Gastrocnemius medialis (tissue), 4 donors: ENCODE data around the gene PDE1C.

ENCODE experiments used
- CTCF ChIP-seq, 5 experiments: fragments of 450-650 bp in 3 of 5; fragments of 200-600 bp in 2 of 5; sonication (generic) in 2 of 5; IDR thresholded peaks in 4 of 5; conservative IDR thresholded peaks in 1 of 5; 1 replicate in 4 of 5; 2 replicates in 1 of 5; pipeline ENCODE4 v1.5.1; 2016 to 2019; ENCODE audit warnings: antibody characterized with exemption in 5 of 5, mild to moderate bottlenecking in 3 of 5, moderate library complexity in 3 of 5
- POLR2A ChIP-seq, 2 donors: fragments of 450-650 bp; IDR thresholded peaks; one replicate each; pipeline ENCODE4 v1.6.1; 2017; ENCODE audit warnings: antibody characterized with exemption in 2 of 2, mild to moderate bottlenecking in 2 of 2, moderate library complexity in 2 of 2

- no peak for TF ChIP-seq CTCF (IDR thresholded peaks at IDR 0.05 in 4 of 5, conservative IDR thresholded peaks at IDR 0.05 in 1 of 5)
- no peak for TF ChIP-seq POLR2A (IDR thresholded peaks at IDR 0.05)
Observed at GRCh38 chr7:32036557-32036956, 33.6 kb downstream of the PDE1C start.
